Measurements from ENCODE around the gene HTATSF1.

GRCh38 chrX:136549226-136549625, 51.8 kb downstream of the HTATSF1 start:
- TF ChIP-seq BACH2 (CRISPR knock-in tag; IDR thresholded peaks at IDR 0.05; ENCODE audit: borderline replicate concordance): no peak
- TF ChIP-seq ARNTL (CRISPR knock-in tag; IDR thresholded peaks at IDR 0.05; ENCODE audit: borderline replicate concordance, low read depth): no peak
- TF ChIP-seq SNAI2 (CRISPR knock-in tag; IDR thresholded peaks at IDR 0.05): no peak
- TF ChIP-seq PATZ1 (CRISPR knock-in tag; IDR thresholded peaks at IDR 0.05; ENCODE audit: borderline replicate concordance): no peak
- no peak for TF ChIP-seq CREB5 (CRISPR knock-in tag; IDR thresholded peaks at IDR 0.05; ENCODE audit: low read depth)
- TF ChIP-seq, protein P1, sequence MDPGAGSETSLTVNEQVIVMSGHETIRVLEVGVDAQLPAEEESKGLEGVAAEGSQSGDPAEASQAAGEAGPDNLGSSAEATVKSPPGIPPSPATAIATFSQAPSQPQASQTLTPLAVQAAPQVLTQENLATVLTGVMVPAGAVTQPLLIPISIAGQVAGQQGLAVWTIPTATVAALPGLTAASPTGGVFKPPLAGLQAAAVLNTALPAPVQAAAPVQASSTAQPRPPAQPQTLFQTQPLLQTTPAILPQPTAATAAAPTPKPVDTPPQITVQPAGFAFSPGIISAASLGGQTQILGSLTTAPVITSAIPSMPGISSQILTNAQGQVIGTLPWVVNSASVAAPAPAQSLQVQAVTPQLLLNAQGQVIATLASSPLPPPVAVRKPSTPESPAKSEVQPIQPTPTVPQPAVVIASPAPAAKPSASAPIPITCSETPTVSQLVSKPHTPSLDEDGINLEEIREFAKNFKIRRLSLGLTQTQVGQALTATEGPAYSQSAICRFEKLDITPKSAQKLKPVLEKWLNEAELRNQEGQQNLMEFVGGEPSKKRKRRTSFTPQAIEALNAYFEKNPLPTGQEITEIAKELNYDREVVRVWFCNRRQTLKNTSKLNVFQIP (CRISPR knock-in tag; IDR thresholded peaks at IDR 0.05; ENCODE audit: borderline replicate concordance, low read depth): no peak
- no peak for TF ChIP-seq OSR1 (CRISPR knock-in tag; IDR thresholded peaks at IDR 0.05)
- TF ChIP-seq ZFP30 (CRISPR knock-in tag; IDR thresholded peaks at IDR 0.05): no peak
- no peak for TF ChIP-seq ESRRG (CRISPR knock-in tag; IDR thresholded peaks at IDR 0.05)
- no peak for TF ChIP-seq RARB (CRISPR knock-in tag; IDR thresholded peaks at IDR 0.05)
- TF ChIP-seq GLIS3 (CRISPR knock-in tag; IDR thresholded peaks at IDR 0.05): no peak
- no peak for TF ChIP-seq ISL1 (CRISPR knock-in tag; IDR thresholded peaks at IDR 0.05)

All from SK-N-SH treated with all-trans-retinoic acid at 6 μM for 48 hours (cell line).